Measurements from ENCODE around the gene LIPK. TPM values are rescaled to one million over a fixed set of nuclear protein-coding genes. Genes with fewer than 3 reads are reported as not detected.

The LIPK gene
- total and polyA plus RNA-seq, 2 of the 8 experiments (the other 6 are each of a cell fraction or from before 2014, with no cell fraction given), result not detected

DNA sequence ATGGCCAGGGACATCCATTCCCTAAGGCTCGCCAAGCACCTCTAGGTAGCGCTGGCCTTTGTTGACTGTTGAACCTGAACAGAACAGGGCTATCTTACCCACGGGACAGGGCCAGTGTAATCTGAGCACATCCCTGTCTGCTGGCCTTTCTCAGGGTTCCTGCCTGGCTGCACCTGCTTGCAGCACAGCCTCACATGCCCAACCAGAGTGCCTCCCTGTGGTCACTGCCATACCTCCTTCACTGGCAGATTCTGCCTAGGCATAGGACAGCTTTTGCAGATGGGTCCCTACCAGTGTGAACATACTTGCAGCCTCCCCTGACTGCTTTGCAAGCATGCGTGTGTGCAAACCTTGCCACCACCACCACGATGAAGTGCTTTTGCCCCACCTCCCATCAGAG, 38.0 kb downstream of the LIPK start:
- Histone ChIP-seq H2BK20ac (ENCODE audit: low read length) (no peak overlapping the region), H3K4me3 (ENCODE audit: extremely low read depth in 1 of 4, insufficient read depth in 2 of 4, low read depth in 3 of 4, low read length in 4 of 4) (no peak overlapping the region), H2AK5ac (ENCODE audit: low read depth, low read length) (no peak overlapping the region), H3K9ac (replicated peaks in 1 of 4; ENCODE audit: extremely low read depth in 1 of 4, low read depth in 3 of 4, low read length in 3 of 4) (no peak overlapping the region), H2BK120ac (replicated peaks; ENCODE audit: low read depth, low read length) (no peak overlapping the region), H4K20me1 (replicated peaks in 1 of 2; ENCODE audit: control insufficient read depth in 1 of 2, insufficient read depth in 2 of 2, low read length in 2 of 2) (no peaks in the 10 kb centered on the region), H3K9me3 (ENCODE audit: insufficient read depth in 2 of 2, low read depth in 1 of 2, low read length in 1 of 2) (no peaks in the 10 kb centered on the region), H3K18ac (ENCODE audit: extremely low read depth, low read length) (no peak overlapping the region), H3K23ac (ENCODE audit: insufficient read length) (no peak overlapping the region), H3K4ac (replicated peaks; ENCODE audit: insufficient read length, low read depth, low read length) (no peak overlapping the region), H3K56ac (replicated peaks; ENCODE audit: insufficient read length, low read depth, low read length) (no peak overlapping the region), H3K4me2 (ENCODE audit: insufficient read depth in 1 of 2, low read depth in 2 of 2, low read length in 2 of 2) (no peak overlapping the region), H3K14ac (ENCODE audit: insufficient read length) (no peak overlapping the region), H4K5ac (ENCODE audit: insufficient read length, low read depth, low read length) (no peak overlapping the region), H3K23me2 (ENCODE audit: low read depth, low read length) (no peaks in the 10 kb centered on the region), H4K8ac (ENCODE audit: extremely low read depth, insufficient read depth, low read length) (no peak overlapping the region; the same call in 1 of the 2 replicates), H2BK15ac (ENCODE audit: low read length) (no peak overlapping the region), H3K79me1 (ENCODE audit: low read depth, low read length) (no peaks in the 10 kb centered on the region), H3K36me3 (ENCODE audit: control insufficient read depth in 2 of 4, insufficient read depth in 4 of 4, low read length in 3 of 4) (no peaks in the 10 kb centered on the region), H4K91ac (replicated peaks; ENCODE audit: insufficient read length, low read length) (no peak overlapping the region), H2BK12ac (ENCODE audit: low read depth, low read length) (no peak overlapping the region), H3K27me3 (replicated peaks in 1 of 4; ENCODE audit: control insufficient read depth in 3 of 4, extremely low read depth in 1 of 4, insufficient read depth in 3 of 4, low read length in 3 of 4) (no peaks in the 10 kb centered on the region), H2AFZ (ENCODE audit: low read length) (no peak overlapping the region; the same call in 1 of the 2 replicates), H2BK5ac (ENCODE audit: low read depth, low read length) (no peak overlapping the region; the same call in 1 of the 2 replicates), H3K79me2 (ENCODE audit: control insufficient read depth in 1 of 2, insufficient read depth in 2 of 2, low read length in 2 of 2) (no peaks in the 10 kb centered on the region), H3K4me1 (replicated peaks in 1 of 4; ENCODE audit: control insufficient read depth in 3 of 4, insufficient read depth in 4 of 4, low read length in 3 of 4) (no peaks in the 10 kb centered on the region), H3K27ac (ENCODE audit: low read depth, low read length) (no peak overlapping the region)
- DNase-seq (ENCODE audit: low read depth in 1 of 2, low spot score in 2 of 2) (peak in 1 of 2 experiments; percentile 7), FAIRE-seq (no peak)
- TF ChIP-seq RAD21 (IDR thresholded peaks at IDR 0.05 in 1 of 2, conservative IDR thresholded peaks at IDR 0.05 in 1 of 2; ENCODE audit: low read depth in 2 of 2, low read length in 2 of 2) (peak; percentile 44 to 52), TEAD4 (IDR thresholded peaks at IDR 0.05; ENCODE audit: low read depth, low read length) (no peak), CTCF (IDR thresholded peaks at IDR 0.05; ENCODE audit: control extremely low read depth in 1 of 3, insufficient read depth in 1 of 3, low read depth in 1 of 3, low read length in 3 of 3) (peak; percentile 39 to 51 (median 46))
- 80% methylated on average over 5 of the region's 5 CpGs; no CpG with 5 or more reads in 1 of the 2 experiments for WGBS, 2 experiments (ENCODE audit: extremely low coverage in 1 of 2, insufficient coverage in 1 of 2, insufficient read length in 1 of 2, insufficient replicate concordance in 2 of 2, low coverage in 1 of 2, low lambda C conversion rate in 2 of 2, missing lambda C conversion rate in 1 of 2)
- CTCF ChIA-PET (ENCODE audit: partially characterized antibody), result interaction anchor here (1.2 to 9.1 kb wide), 9 partner anchors 13 to 183 kb away, joined by 3 to 95 read pairs (median 5); no protein-coding TSS in a partner anchor
- POLR2A ChIA-PET (ENCODE audit: partially characterized antibody), result no interaction called here

Data from H1 (cell line).